ENCODE measurements around the gene PCDHA9.
"Not testable (repeated sequence)": the region's sequence is repeated elsewhere in the genome, so short reads cannot be mapped to it uniquely, and the experiment has no call there.

Gene PCDHA9

DNA sequence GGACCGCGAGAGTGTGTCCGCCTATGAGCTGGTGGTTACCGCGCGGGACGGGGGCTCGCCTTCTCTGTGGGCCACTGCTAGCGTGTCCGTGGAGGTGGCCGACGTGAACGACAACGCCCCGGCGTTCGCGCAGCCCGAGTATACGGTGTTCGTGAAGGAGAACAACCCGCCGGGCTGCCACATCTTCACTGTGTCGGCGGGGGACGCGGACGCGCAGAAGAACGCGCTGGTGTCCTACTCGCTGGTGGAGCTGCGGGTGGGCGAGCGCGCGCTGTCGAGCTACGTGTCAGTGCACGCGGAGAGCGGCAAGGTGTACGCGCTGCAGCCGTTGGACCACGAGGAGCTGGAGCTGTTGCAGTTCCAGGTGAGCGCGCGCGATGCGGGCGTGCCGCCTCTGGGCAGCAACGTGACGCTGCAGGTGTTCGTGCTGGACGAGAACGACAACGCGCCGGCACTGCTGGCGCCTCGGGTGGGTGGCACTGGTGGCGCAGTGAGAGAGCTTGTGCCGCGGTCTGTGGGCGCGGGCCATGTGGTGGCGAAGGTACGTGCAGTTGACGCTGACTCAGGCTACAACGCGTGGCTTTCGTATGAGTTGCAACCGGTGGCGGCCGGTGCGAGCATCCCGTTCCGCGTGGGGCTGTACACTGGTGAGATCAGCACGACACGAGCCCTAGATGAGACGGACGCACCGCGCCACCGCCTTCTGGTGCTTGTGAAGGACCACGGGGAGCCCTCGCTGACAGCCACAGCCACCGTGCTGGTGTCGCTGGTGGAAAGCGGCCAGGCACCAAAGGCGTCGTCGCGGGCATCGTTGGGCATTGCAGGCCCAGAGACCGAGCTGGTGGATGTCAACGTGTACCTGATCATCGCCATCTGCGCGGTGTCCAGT lies 12.3 kb upstream of the PCDHA9 start:
- no peak for DNase-seq (ENCODE audit: low spot score)

DNA sequence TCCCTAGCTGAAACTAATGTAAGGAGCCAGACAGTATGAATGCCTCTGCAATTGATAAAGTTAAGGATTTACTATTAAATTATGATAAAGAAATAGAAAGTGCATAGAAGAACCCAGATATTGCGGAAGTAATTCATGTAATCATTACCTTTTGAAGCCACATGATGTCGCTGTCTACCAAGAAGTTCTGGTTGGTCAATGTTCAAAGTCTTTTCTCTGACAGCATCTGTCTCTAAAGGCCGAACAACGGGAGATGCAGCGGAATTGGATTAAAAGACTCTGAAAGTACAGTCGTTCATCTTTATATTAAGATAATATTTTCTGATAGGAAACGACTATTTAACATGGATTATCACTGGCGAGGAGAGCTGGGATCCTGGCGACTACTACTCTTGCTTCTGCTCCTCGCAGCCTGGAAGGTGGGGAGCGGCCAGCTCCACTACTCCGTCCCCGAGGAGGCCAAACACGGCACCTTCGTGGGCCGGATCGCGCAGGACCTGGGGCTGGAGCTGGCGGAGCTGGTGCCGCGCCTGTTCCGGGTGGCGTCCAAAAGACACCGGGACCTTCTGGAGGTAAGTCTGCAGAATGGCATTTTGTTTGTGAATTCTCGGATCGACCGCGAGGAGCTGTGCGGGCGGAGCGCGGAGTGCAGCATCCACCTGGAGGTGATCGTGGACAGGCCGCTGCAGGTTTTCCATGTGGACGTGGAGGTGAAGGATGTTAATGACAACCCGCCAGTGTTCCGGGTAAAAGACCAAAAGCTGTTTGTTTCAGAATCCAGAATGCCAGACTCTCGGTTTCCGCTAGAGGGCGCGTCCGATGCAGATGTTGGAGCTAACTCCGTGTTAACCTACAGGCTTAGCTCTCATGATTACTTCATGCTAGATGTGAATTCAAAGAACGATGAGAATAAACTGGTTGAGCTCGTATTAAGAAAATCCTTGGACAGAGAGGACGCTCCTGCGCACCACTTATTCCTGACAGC lies 6.9 kb upstream of the PCDHA9 start, which contains the start of gene PCDHA8:
Gene PCDHA8 (plus strand): TSS at position 210 of the 985 bp plus-strand sequence. CDS start 135 bp downstream, at position 345.
- no peak for DNase-seq (ENCODE audit: low spot score)

- no peak for DNase-seq (ENCODE audit: low spot score)
Measured at GRCh38 chr5:140842798-140843733, 5.1 kb upstream of the PCDHA9 start.

DNA sequence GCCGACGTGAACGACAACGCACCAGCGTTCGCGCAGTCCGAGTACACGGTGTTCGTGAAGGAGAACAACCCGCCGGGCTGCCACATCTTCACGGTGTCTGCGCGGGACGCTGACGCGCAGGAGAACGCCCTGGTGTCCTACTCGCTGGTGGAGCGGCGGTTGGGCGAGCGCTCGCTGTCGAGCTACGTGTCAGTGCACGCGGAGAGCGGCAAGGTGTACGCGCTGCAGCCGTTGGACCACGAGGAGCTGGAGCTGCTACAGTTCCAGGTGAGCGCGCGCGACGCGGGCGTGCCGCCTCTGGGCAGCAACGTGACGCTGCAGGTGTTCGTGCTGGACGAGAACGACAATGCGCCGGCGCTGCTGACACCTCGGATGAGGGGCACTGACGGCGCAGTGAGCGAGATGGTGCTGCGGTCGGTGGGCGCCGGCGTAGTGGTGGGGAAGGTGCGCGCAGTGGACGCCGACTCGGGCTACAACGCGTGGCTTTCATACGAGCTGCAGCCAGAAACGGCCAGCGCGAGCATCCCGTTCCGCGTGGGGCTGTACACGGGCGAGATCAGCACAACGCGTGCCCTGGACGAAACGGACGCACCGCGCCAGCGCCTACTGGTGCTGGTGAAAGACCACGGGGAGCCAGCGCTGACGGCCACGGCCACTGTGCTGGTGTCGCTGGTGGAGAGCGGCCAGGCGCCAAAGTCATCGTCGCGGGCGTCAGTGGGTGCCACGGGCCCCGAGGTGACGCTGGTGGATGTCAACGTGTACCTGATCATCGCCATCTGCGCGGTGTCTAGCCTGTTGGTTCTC lies 1.9 kb downstream of the PCDHA9 start:
- DNase-seq (ENCODE audit: low spot score): not testable (repeated sequence)

DNA sequence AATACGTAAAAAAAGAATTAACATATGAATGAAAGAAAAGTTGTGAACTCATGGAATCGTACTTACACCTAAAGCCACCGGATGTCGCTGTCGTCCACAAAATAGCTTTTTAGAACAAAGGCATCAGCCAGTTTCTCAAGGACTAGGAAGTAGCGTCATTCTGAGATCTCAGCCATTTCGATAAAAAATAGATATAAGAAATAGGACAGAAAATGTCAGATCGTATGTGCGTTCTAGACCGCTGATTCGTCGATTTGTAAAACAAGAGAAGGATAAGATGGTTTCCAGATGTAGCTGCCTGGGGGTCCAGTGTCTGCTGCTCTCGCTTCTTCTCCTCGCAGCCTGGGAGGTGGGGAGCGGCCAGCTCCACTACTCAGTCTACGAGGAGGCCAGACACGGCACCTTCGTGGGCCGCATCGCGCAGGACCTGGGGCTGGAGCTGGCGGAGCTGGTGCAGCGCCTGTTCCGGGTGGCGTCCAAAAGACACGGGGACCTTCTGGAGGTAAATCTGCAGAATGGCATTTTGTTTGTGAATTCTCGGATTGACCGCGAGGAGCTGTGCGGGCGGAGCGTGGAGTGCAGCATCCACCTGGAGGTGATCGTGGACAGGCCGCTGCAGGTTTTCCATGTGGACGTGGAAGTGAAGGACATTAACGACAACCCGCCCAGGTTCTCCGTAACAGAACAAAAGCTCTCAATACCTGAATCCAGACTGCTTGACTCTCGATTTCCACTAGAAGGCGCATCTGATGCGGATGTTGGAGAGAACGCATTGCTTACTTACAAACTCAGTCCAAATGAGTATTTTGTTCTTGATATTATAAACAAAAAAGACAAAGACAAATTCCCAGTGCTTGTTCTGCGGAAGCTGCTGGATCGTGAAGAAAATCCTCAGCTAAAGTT lies 7.8 kb downstream of the PCDHA9 start, which contains the start of gene PCDHA10:
Gene PCDHA10 (plus strand): TSS at position 126 of the 903 bp plus-strand sequence. CDS start 152 bp downstream, at position 278.
- no peak for DNase-seq (ENCODE audit: low spot score)

GRCh38 chr5:140857177-140857986 lies 9.2 kb downstream of the PCDHA9 start:
- no peak for DNase-seq (ENCODE audit: low spot score)

GRCh38 chr5:140857987-140858240 lies 9.7 kb downstream of the PCDHA9 start:
- DNase-seq (ENCODE audit: low spot score): no peak

GRCh38 chr5:140862441-140863295 lies 14.5 kb downstream of the PCDHA9 start:
- DNase-seq (ENCODE audit: low spot score): no peak

DNA sequence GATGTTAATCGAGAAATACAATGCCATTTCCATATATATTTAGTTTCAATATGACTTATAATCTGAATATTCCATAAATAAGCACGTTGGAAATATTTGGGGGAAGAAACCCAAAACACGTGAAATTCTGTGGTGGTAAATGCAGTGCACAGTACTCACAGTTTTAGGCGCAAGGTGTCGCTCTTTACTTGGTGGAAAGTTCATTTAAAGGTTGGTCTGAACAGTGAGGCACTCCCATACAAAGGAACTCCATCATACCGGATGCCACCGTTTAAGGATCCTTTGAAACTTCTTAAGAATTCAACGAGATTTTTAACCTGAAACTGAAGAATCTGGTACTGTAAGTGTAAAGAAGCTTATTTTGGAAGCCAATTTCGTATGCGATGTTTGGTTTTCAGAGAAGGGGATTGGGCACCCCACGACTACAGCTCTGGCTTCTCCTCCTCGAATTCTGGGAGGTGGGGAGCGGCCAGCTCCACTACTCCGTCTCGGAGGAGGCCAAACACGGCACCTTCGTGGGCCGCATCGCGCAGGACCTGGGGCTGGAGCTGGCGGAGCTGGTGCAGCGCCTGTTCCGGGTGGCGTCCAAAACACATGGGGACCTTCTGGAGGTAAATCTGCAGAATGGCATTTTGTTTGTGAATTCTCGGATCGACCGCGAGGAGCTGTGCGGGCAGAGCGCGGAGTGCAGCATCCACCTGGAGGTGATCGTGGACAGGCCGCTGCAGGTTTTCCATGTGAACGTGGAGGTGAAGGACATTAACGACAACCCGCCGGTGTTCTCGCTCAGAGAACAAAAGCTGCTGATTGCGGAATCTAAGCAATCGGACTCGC lies 20.8 kb downstream of the PCDHA9 start, which contains the start of gene PCDHA11:
Gene PCDHA11 (plus strand): TSS at position 237 of the 834 bp plus-strand sequence. CDS start 147 bp downstream, at position 384.
- no peak for DNase-seq (ENCODE audit: low spot score)

DNA sequence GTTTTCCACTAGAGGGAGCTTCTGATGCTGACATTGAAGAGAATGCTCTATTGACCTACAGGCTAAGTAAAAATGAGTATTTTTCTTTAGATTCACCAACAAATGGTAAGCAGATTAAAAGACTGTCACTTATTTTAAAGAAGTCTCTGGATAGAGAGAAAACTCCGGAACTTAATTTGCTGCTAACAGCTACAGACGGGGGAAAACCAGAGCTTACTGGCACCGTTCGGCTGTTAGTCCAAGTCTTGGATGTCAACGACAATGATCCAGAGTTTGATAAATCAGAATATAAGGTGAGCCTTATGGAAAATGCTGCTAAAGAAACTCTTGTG lies 21.3 kb downstream of the PCDHA9 start:
- DNase-seq (ENCODE audit: low spot score): no peak

- no peak for DNase-seq (ENCODE audit: low spot score)
Measured at GRCh38 chr5:140870221-140871201, 22.3 kb downstream of the PCDHA9 start.

DNA sequence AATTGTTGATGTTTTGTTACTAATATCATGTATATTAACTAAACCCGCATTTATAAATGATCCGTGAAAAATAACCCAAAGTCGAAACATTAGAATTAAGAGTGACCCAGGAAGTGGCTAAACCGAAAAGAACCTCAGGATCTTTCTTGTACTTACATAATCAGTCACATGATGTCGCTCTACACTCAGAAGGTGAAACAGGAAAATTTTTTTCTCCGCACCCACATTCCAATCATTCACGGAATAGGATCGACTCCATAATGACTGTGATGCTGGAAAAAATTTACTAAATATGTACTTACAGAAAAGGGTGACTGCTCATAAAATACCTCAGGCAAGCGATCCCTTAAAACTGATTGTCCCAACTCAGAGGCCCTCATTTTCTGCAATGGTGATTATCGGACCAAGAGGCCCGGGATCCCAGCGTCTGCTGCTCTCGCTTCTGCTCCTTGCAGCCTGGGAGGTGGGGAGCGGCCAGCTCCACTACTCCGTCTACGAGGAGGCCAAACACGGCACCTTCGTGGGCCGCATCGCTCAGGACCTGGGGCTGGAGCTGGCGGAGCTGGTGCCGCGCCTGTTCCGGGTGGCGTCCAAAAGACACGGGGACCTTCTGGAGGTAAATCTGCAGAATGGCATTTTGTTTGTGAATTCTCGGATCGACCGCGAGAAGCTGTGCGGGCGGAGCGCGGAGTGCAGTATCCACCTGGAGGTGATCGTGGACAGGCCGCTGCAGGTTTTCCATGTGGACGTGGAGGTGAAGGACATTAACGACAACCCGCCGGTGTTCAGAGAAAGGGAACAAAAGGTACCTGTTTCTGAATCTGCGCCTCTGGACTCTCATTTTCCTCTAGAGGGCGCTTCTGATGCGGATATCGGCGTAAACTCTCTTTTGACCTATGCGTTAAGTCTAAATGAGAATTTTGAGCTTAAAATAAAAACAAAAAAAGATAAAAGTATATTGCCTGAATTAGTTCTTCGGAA lies 27.2 kb downstream of the PCDHA9 start, which contains the start of gene PCDHA12:
Gene PCDHA12 (plus strand): TSS at position 224 of the 981 bp plus-strand sequence. CDS start 165 bp downstream, at position 389.
- no peak for DNase-seq (ENCODE audit: low spot score)

GRCh38 chr5:140876541-140877261 lies 28.5 kb downstream of the PCDHA9 start:
- not testable (repeated sequence) for DNase-seq (ENCODE audit: low spot score)

- no peak for DNase-seq (ENCODE audit: low spot score)
Measured at GRCh38 chr5:140877262-140877581, 29.0 kb downstream of the PCDHA9 start.

Measured in CD4-positive, alpha-beta T cell treated with Interleukin-6 at 100 ng/mL for 8 hours (primary cell).